ENCODE results near the gene FMNL3. TPM values are rescaled to one million over a fixed set of nuclear protein-coding genes. Genes with fewer than 3 reads are reported as not detected.
"Not testable (repeated sequence)": the region's sequence is repeated elsewhere in the genome, so short reads cannot be mapped to it uniquely, and the experiment has no call there.

FMNL3 gene
- polyA plus RNA-seq, 1 donor from 2014 or later, result 5.6 TPM

DNA sequence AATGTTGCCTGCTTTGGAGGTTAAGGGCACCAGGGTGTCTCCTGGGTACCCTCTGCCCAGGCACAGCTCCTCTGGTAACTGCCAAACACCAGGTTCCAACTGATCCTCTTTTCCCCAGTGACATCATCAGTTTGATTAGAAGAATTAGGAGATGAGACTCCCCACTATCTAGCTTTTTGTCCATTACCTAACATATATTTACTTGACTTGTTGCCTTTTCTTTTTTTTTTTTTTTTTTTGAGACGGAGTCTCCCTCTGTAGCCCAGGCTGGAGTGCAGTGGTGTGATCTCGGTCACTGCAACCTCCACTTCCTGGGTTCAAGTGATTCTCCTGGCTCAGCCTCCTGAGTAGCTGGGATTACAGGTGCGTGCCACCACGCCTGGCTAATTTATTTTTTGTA is 101.7 kb downstream of the FMNL3 start, which contains the start of gene FAM186B:
Gene FAM186B (minus strand): TSS at position 101 of the 400 bp plus-strand sequence. CDS start 162 bp downstream, outside the sequence.
- H3K36me3 Mint-ChIP-seq, H3K4me1 Mint-ChIP-seq, H3K27me3 Mint-ChIP-seq, H3K4me3 Mint-ChIP-seq, H3K9me3 Mint-ChIP-seq: not testable (repeated sequence)
- peak within 1 kb of the TSS in 2 of 3 donors; percentile 23 to 76 for H3K27ac Mint-ChIP-seq

GRCh38 chr12:49604856-49605255 is 102.3 kb downstream of the FMNL3 start:
- Mint-ChIP-seq H3K9me3 (peaks cover 0 to under 1% (median 0%) of the 10 kb centered on the region in 3 donors), H3K27ac (peak overlapping the region in 1 of 3 donors; percentile 23), H3K4me1 (no peaks in the 10 kb centered on the region), H3K4me3 (no peak overlapping the region), H3K36me3 (peaks cover 7% of the 10 kb centered on the region), H3K27me3 (peaks cover 4% of the 10 kb centered on the region)

DNA sequence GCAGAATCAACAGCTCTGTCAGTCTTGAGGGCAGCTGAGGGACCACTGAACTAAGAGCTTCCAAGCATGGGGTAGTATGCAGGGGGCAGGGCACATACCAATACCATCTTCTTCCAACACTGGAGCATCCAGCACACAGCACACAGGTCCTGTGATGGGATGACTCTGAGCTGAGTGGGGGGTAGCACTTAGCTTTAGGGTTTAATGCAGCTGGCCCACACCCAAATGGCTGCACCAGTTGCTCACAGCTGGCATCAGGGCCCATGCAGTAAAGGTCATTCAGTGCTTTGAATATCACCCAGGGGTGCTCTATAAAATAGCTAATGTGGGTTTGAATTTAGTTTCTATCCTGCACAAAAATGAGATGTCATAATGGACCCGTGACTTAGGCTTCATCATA is 103.5 kb downstream of the FMNL3 start:
- Mint-ChIP-seq H3K4me1 (no peaks in the 10 kb centered on the region), H3K36me3 (peaks cover 7% of the 10 kb centered on the region), H3K27me3 (no peaks in the 10 kb centered on the region), H3K9me3 (no peaks in the 10 kb centered on the region), H3K27ac (no peak overlapping the region), H3K4me3 (no peak overlapping the region)

DNA sequence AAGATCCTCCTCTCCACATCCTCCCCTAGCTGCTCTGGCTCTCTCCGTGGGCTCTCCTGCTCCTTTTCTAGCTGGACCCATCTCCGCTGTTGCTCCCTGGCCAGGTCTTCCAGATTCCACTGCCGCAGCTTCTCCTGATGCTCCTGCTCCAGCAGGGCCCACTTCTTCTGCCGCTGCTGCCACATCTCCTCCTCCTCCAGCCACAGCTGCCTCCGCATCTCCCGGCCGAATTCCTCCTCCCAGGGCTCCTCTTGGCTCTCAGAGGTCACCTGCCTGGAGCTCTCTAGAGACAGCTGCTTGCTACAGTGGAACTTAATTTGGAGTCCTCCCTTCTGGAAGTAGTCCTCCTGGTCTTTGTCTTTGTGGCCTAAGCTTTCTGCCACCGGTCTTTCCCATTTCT is 107.2 kb downstream of the FMNL3 start:
- H3K4me3 Mint-ChIP-seq, result no peak overlapping the region
- H3K27me3 Mint-ChIP-seq, result no peaks in the 10 kb centered on the region
- no peak overlapping the region for H3K27ac Mint-ChIP-seq
- peaks cover 4% of the 10 kb centered on the region for H3K36me3 Mint-ChIP-seq
- H3K9me3 Mint-ChIP-seq, result no peaks in the 10 kb centered on the region
- peaks cover 0 to 2% (median 0%) of the 10 kb centered on the region in 3 donors for H3K4me1 Mint-ChIP-seq

GRCh38 chr12:49598527-49598926 is 108.7 kb downstream of the FMNL3 start:
- Mint-ChIP-seq H3K9me3 (no peaks in the 10 kb centered on the region), H3K27ac (no peak overlapping the region), H3K36me3 (peaks cover 4% of the 10 kb centered on the region), H3K4me3 (no peak overlapping the region), H3K27me3 (no peaks in the 10 kb centered on the region), H3K4me1 (peaks cover 0 to 2% (median 0%) of the 10 kb centered on the region in 3 donors)

DNA sequence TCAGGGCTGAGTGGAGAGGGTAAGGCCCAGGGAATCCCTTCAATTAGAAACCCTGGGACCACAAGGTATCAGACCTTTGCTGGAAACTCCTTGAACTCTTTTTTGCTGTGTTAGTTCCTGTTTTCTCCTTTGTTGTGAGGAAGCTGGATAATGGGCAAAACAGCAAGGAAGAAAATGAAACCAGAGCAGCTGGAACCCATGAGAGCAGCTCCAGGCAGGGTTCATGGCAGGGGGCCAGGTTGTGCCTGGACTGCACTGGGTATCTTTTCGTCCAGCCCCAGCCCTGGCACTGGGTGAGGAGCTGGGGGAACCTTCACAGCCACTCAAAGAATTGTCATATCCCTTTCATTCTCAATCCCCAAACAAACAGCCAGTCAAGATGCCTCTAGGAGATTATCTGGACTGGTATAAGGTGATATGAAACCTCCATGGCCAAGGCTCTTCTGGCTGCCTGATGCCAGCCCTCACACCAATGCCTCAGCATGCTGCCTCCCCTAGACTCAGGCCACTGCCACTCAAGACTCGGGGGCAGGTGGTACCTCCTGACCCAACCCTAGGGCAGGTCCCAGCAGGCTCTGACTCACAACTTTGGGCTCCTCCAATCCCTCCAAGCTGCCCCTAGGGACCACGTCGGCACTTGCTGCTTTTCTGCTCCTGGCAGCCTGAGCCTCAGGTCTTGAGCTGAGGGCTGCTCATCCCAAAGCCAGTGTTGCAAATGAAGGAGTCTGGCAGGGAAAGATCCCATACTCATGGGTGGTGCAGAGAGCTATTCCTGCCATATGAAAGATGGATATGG is 118.3 kb downstream of the FMNL3 start:
- Mint-ChIP-seq H3K4me1 (no peaks in the 10 kb centered on the region), H3K4me3 (no peak overlapping the region), H3K36me3 (peaks cover 7% of the 10 kb centered on the region), H3K9me3 (peaks cover 0 to 7% (median 0%) of the 10 kb centered on the region in 3 donors), H3K27me3 (no peaks in the 10 kb centered on the region), H3K27ac (peak overlapping the region in 1 of 3 donors; percentile 85)

GRCh38 chr12:49588281-49588680 is 118.9 kb downstream of the FMNL3 start:
- Mint-ChIP-seq H3K36me3 (peaks cover 9% of the 10 kb centered on the region), H3K27me3 (no peaks in the 10 kb centered on the region), H3K4me1 (no peaks in the 10 kb centered on the region), H3K4me3 (no peak overlapping the region), H3K9me3 (peaks cover 0 to 7% (median 0%) of the 10 kb centered on the region in 3 donors), H3K27ac (no peak overlapping the region)

DNA sequence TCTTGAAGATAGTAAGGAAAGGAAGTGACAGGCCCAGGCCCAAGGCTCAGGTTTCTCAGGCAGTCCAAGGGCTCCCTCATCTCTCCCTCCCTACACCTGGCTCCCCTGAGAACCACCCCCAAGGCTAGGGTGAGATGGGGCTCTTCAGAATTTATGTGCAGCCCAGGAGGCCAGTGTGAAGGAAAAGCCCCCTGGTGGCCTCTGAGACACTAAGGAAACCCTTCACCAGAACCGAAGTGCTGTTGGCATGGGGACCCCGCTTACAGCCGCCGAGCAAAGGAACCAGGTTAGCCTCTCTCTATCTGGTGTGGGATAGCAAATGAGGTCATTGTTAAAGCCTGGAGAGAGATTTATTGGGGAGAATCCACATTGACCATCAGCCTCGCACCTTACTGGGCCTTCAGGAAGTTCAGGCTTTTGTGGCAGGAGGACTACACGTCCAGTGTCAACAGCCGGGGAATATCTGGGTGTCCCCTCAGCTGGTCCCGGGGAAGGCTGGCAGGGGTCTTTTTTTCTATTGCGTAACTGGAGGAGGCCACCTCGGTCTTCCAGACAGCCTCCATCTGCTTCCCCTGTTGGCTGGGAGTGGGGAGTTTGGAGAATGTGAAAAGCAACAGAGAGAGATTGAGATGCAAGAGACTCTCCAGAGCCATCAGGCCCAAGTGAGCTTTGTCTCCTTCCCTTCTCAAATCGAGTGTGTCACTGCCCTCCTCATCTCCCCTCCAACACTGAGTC is 119.9 kb downstream of the FMNL3 start:
- Mint-ChIP-seq H3K4me3 (no peak overlapping the region), H3K36me3 (peaks cover 9% of the 10 kb centered on the region), H3K27ac (no peak overlapping the region), H3K9me3 (peaks cover 0 to 7% (median 0%) of the 10 kb centered on the region in 3 donors), H3K27me3 (no peaks in the 10 kb centered on the region), H3K4me1 (no peaks in the 10 kb centered on the region)

Other genes starting within 250 kb of the FMNL3 start
- 0.15 TPM for gene KCNH3, start 168.4 kb downstream of the FMNL3 start, polyA plus RNA-seq
- 57.3 TPM for gene MCRS1, start 139.3 kb downstream of the FMNL3 start, polyA plus RNA-seq
- 0.16 TPM for gene FAM186B, start 101.8 kb downstream of the FMNL3 start, polyA plus RNA-seq
- 5.7 TPM for gene PRPF40B, start 83.8 kb downstream of the FMNL3 start, polyA plus RNA-seq
- 710 TPM for gene TMBIM6, start 34.2 kb upstream of the FMNL3 start, polyA plus RNA-seq
- gene NCKAP5L, start 121.0 kb upstream of the FMNL3 start, polyA plus RNA-seq, result 2.5 TPM
- gene BCDIN3D, start 135.7 kb upstream of the FMNL3 start, polyA plus RNA-seq, result 7.0 TPM
- gene FAIM2, start 196.5 kb upstream of the FMNL3 start, polyA plus RNA-seq, result not detected
- not detected for gene AQP2, start 243.3 kb upstream of the FMNL3 start, polyA plus RNA-seq